RCC 7860 (cell line): Measurements from ENCODE around the gene SIGMAR1.
A peak's percentile ranks its signal among the peaks of the same experiment; 100 is the strongest.
"Not testable (repeated sequence)": the region's sequence is repeated elsewhere in the genome, so short reads cannot be mapped to it uniquely, and the experiment has no call there.

Experiments used
- DNase-seq: peaks from one replicate; pipeline ENCODE4 v3.0.0-alpha.2; 2015; ENCODE audit warnings: low spot score
- FAIRE-seq: peaks from 2 replicates; lab custom pipeline; 2012; peaks lifted over from hg19 to GRCh38; lab: Jason Lieb, UNC

The SIGMAR1 gene

DNA sequence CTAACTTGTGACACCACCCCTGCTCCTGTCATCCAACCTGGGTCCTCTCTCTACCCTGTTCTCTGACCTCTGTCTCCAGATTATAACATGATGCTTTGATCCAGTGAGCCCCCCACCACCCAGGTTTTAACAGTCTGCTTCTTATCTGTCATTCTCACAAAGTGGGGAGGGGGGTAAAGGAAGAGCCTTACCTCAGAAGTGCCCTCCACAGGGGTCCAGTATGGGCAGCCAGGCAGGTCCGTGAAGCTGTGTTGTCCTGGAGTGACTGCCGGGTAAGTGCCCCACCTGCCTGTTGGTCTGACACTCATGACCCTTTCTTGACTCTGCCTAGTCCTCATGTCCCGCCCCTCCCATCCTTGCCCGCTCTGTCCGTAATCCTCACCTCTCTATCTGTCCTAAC lies 17.8 kb upstream of the SIGMAR1 start:
- DNase-seq (no peak), FAIRE-seq (no peak)

DNA sequence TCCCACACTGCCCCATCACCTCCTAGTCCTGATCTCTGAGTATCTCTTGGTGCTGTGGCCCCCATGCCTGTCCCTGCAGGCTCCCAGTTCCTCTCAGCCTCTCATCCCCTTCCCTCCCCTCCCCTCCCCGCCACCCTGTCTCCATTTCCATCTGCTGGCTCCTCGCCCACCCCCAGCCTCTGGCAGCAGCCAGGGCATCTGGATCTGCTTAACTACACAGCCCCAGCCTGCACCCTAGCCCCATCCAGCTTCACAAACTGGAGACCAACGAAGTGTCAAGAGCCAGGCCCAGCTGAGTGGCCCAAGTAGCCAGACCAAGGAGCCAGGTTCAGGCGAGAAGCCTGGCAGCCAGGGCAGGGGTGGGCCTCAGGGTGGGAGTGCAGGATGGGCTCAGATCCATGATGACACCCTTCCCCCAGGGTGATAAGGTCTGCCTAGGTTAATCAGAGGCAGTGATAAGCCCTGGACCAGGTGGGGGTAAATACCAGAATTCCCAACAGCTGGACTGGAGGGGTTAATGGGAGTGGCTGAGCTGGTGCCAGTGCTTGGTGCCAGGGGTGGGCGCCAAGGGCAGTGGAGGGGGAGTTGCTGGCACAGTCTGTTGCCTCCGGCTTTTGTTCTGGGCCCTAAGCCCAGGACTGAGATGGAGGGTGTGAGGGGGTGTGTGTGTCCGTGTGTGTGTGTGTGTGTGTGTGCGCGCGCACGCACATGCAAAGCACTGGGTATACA lies 16.9 kb upstream of the SIGMAR1 start:
- DNase-seq (no peak), FAIRE-seq (no peak)

DNA sequence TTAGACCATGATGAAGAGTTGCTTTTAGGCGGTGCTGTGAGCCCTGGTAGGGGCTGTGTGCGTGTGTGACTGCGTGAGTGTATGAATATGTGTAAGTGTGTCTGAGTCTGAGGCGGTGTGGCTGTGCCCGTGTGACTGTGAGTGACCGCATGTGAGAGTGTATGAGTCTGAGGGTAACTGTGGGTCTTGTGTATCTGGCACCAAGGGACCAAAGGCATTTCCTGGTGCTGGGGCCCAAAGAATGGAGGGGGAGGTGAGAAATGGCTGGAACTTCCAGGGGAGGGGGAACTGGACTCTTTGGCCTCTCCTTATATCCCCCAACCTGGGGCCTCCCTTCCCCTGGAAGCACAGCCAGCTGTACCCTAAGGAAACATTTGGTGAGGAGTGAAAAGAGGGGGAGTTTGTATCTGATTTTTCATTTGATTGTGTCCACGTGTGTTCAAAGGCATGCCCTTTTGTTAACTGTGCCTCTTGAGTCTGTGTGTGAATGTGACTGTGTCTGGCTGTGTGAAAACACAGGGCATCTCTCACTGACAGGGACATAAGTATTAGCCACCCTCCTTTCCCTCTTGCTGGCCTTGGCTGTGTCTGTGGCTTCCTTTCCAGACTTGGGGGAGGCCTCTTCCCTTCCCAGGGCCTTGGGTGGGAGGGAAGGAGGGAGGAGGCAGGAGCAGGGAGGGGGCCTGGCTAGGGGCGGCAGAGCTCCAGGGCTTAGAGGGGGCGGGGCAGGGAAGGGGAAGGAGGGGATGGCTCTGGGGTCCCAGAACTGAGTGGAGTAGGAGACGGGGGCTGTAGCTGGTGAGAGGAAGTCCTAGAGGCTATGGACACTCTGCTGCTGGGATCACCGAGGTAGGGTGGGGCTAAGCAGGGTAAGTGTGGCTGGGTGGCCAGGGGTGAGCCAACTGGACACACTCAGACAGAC lies 15.8 kb upstream of the SIGMAR1 start:
- no peak for FAIRE-seq
- DNase-seq, result no peak

DNA sequence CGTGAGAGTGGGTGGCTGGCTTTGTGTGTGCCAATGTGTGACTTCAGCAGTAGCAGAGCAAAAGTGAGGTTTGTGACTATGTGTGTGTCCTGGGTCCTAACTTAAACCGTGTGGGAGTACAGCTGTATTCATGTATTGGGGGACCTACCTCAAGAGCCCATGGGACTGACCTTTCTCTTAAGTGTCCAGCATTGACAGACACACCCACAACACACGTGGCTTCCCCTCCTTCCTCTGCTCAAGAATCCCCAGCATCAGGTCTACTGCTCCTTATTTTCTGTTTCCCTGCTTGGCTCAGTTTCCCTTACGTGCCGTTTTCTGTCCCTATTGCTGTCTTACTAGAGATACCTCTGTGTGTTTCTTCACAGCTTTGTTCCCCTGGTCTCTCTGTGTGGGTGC lies 15.0 kb upstream of the SIGMAR1 start:
- DNase-seq (no peak), FAIRE-seq (no peak)

DNA sequence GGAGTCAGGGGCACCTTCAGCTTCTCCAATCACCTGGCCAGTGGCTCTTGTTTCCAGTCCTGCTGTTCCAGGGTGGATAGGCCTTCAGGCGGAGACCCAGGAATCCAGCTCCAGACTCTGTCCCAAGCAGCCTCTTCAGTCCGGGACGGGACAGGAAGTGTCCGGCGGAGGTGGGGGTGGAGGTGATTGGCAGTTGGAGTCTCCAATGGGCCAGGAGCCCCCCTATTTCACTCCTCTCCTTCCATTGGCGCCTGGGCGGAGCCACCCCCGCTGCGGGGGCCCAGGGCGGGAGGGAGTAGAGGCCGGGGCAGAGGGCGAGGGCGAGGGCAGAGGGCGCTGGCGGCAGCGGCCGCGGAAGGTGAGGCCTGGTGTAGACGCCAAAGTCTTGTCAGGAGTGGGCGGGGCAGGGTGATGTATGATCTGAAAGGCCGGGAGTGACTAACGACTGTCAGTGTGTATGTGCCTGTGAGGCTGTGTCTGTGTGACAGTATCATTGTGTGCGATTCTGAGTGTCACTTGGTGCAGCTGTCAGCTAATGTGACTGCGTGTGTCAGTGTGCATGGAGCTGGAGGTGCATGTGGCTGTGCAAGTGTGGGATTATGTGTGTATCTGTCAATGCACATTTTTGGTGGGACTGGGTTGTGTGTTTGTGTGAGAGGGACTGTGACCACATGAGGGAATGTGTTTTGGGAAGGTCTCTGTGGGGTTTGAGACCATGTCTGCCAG lies 14.5 kb upstream of the SIGMAR1 start, which contains the start of gene IL11RA:
TSS of gene IL11RA (plus strand) at position 310 of the 726 bp plus-strand sequence. CDS start 3,033 bp downstream, outside the sequence.
- DNase-seq (peak; percentile 71), FAIRE-seq (no peak)

DNA sequence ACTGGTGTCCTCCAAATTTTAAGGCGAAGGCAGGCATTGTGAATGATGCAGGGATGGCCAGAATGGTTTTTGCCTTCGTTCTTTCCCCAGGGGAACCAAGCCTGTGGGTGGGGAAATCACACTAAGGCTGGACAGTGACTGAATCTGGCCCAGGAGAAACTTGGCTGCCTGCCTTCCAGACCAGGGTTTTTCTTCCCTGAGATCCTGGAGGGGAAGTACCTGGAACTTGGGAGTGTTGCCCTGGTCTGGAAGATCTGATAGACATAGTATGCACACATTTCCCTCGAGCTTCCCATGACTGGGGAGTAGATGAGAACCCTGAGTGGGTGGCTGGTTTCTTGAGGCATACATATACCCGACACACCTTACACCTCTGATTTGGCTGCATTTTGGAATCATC lies 13.7 kb upstream of the SIGMAR1 start:
- no peak for FAIRE-seq
- peak; percentile 23 for DNase-seq

DNA sequence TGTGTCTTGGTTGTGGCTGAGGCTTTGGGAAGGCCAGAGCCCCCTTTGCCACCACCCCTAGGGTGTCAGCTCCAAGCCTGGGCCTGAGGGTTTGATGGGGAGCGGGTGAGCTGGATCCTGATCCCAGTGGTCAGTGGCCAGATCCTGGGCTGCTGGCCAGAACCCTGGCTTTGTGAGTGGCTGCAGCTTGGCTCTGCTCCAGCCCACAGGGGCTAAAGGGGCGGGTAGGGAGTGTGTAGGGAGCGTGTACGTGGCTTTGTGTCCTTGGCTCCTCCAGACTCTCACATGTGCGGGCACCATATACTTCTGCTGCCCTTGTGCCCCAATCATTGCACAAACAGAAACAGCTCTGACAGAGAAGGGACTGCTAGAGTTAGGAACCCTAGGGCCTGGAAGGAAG lies 13.2 kb upstream of the SIGMAR1 start:
- DNase-seq (peak; percentile 55), FAIRE-seq (no peak)

DNA sequence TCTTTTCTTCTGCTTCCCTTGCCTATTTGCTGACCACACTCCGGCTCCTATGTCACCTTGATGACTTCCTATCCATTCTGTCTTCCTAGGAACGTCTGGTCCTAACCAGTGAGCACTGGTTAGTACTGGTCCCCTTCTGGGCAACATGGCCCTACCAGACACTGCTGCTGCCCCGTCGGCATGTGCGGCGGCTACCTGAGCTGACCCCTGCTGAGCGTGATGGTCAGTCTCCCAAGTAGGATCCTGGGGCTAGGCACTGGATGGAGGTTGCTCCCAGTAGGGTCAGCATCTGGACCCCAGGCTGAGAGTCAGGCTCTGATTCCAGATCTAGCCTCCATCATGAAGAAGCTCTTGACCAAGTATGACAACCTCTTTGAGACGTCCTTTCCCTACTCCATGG lies 11.1 kb upstream of the SIGMAR1 start:
- no peak for DNase-seq
- no peak for FAIRE-seq

DNA sequence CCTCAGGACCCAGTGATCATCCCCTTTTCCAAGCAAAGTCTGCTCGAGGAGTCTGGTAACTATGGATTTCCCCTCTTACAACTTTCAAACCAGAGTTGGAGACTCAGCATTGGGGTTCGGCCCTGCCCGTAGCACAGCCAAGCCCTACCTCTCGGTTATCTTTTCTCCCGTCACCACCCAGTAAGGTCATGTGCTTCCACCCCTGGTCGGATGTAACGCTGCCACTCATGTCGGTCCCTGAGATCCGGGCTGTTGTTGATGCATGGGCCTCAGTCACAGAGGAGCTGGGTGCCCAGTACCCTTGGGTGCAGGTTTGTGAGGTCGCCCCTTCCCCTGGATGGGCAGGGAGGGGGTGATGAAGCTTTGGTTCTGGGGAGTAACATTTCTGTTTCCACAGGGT lies 10.1 kb upstream of the SIGMAR1 start:
- no peak for DNase-seq
- no peak for FAIRE-seq

DNA sequence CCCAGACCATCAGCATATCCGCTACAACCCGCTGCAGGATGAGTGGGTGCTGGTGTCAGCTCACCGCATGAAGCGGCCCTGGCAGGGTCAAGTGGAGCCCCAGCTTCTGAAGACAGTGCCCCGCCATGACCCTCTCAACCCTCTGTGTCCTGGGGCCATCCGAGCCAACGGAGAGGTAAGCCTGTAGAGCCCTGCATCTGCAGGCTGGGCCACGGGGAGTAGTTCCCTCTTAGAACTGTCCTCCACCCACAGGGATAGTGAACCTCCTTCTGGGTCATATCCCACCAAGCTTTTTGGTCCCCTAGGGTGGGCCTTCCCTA lies 9.5 kb upstream of the SIGMAR1 start:
- FAIRE-seq (no peak), DNase-seq (no peak)

DNA sequence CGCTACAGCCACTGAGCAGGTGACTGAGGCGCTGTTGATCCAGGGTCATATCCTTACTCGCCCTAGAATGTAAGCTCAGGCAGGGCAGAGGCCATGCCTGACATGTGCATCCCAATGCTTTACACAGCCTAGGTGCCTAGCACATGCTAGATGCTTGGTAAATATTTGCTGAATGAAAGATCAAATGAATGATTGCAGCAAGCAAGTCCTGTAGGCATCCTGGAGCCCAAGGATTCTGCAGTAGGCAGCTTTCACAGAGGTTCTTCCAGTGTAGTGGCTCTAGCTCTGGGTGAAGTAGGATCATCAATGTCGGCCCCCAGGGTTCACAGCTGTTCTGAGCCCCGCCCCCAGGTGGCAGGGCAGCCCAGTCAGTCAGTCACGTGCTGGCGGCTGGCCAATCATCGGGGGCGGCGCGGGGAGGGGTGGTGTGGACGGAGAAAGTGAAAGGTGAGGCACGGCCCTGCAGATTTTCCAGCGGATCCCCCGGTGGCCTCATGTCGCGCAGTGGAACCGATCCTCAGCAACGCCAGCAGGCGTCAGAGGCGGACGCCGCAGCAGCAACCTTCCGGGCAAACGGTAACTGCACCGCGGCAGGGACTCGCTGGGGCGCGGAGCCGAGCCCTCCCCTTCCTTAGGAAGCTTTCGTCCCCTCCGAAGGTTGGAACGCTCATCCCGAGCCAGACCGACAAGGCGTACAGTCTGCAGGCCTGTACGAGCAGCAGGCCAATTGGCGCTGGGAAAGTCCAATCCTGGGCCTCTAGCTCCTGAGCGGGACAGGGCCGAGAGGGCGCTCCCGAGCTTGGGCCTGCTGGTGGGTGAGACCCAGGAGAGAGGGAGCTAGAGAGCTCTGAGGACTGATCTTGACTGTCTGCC lies 8.9 kb upstream of the SIGMAR1 start, which contains the start of gene GALT:
TSS of gene GALT (plus strand) at position 465 of the 873 bp plus-strand sequence. CDS start at position 495, 30 bp downstream.
- DNase-seq, result peak; percentile 64
- no peak for FAIRE-seq

DNA sequence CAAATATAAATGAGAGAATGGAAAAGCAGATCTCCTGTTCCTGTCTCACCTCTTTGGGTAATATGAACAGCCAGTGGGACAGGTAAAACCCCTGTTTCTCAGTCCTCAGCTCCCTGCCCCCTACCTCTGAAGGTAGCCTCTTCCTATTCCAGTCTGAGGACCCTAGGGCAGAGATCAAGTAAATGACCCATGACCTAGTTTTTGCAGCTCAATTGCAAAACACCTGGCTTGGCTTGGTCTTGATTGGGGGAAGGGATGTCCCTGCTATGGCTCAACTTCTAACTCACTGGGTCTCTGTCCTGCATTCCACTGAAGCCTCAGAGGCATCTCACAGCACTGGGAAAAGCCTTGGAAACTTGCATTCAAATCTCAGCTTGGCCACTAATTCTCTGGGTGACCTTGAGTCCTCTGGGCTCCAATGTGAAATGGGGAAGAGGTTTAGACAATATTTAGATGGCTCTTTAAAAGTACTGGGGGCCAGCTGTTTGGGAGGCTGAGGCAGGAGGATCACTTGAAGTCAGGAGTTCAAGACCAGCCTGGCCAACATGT lies 7.3 kb upstream of the SIGMAR1 start:
- DNase-seq, result no peak
- no peak for FAIRE-seq

DNA sequence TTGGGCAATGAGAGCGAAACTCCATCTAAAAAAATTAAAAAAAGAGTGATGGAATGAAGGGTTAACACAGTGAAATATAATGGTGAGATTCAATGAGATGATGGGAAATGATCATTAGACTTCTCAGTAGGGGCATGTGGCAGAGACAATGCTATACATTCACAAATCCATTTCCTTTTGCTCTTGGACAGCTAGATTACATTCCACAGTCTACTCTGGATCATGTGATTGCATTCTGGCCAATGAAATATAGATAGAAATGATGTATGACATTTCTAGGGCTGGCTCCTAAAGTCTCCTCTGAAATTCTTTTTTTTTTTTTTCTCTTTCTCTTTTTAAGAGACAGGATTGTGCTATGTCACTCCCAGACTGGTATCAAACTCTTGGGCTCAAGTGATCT lies 5.1 kb upstream of the SIGMAR1 start:
- DNase-seq, result no peak
- FAIRE-seq, result no peak

DNA sequence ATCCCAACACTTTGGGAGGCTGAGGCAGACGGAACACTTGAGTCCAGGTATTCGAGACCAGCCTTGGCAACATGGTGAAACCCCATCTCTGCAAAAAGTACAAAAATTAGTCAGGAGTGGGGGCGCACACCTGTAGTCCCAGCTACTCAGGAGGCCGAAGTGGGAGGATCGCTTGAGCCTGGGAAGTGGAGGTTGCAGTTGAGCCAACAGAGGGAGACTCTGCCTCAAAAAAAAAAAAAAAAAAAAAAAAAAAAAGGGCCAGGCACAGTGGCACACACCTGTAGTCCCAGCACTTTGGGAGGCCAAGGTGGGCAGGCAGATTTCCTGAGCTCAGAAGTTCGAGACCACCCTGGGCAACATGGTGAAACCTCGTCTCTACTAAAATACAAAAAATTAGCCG lies 1.7 kb upstream of the SIGMAR1 start:
- not testable (repeated sequence) for FAIRE-seq, DNase-seq

DNA sequence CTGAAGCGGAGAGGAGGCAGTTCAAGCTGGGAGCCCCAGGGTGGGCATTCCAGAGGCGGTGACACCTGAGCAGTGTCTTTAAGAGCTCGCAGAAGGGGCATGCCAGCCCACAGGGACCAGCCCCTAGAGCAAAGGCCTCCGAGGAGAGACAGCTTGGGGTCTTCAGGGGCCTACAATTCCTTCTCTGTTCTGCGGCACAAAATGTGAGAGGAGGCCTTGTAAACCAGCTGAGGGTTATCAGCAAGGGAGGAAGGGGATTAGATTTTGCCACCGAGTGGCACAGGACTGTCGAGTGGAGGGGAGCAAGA lies 505 bp upstream of the SIGMAR1 start:
- DNase-seq (no peak), FAIRE-seq (no peak)

DNA sequence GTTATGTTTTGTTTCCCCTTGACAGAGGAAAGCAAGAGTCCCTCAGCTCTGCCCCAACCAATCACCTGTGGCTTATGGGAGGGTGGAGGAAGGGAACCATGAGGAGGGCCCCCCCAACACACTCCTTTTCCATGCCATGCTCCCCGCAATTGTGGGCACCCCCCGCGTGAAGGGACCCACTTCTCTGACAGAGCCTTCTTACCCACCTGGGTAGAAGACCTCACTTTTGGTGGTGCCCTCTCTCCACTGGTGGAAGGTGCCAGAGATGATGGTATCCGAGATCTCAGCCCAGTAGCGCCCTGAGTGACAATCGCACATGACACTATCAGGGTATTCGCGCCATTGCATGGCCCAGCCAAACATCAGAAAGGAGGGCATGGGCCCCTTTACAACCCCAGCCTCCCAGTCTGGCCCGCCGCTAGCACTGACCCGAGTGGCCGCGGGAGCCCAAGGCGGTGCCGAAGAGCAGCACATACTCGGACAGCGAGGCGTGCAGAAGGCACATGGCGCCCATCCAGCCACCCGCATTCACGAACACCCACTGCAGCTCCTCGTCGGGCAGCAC lies 714 bp downstream of the SIGMAR1 start:
- DNase-seq (no peak), FAIRE-seq (no peak)

DNA sequence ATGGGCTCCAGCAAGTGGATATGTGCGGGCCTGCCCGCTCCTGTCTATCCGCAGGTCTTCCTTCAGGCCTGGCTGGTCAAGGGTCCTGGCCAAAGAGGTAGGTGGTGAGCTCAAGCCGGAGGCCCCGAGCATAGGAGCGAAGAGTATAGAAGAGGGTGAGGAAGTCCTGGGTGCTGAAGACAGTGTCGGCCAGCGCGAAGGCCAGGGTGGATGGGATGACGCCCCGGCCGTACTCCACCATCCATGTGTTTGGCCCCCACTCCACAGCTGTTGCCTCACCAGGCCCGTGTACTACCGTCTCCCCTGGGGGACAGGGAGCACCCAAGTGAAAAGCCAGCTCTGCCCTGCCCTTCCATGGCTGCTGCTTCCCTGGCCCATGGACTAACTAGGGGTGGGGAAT lies 2.0 kb downstream of the SIGMAR1 start:
- FAIRE-seq, result no peak
- no peak for DNase-seq

DNA sequence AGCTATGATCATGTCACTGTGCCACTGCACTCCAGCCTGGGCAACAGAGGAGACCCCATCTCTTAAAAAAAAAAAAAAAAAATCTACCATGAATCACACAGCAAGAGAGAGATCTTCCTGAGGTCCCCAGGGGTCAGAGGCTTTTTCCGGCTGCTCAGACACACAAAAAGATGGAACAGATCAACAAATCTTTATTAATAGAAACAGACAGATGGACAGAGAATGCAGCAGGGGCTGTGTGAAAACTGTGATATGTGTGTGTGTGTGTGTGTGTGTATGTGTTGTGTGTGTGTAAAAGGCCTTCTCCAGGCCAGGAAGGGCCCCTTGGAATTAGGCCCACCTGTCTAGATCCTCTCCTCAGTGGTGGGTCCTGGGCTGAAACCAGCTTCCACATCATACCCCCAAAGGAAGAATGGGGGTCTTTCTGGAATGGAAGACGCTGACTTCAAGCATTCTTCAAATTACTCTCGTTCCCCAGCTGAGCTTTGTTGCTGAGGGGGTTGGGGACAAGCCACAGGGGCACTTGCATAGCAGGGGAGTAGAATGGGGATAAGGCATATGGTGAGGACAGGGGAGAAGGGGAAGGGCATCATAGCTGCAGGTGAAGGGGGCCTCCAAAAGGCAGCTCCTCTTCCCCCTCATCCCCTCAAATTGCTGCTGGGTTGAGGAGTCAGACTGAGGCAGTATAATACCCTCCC lies 2.9 kb downstream of the SIGMAR1 start:
- FAIRE-seq (no peak), DNase-seq (no peak)

DNA sequence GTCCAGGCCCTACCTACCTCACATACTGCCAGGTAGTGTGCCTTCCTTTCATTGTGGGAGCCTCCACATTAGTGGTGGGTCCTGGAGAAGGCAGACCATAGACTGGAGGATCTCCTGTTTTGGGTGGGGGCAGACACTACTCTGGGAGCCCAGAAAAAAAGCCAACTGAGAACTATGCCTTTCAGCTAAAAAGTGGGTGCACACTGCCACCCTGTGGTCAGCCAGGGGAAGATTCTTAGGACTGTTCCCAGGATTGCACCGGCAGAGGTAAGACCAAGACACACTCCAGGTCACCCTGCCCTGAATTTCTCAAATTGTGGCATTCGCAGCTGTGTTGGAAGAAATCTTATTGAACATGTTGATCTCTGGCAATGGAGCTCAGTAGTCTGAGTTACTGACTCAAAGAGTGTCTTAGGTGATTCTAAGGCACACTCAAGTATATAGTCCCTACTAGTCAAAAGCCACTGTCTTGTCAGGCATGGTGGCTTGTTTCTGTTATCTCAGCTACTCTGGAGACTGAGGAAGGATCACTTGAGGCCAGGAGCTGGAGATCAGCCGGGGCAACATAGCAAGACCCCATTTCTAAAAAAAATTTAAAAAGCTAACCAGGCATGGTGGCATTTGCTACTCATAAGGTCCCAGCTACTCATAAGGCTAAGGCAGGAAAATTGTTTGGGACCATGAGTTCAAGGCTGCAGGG lies 3.6 kb downstream of the SIGMAR1 start:
- FAIRE-seq, result no peak
- peak; percentile 44 for DNase-seq
